Measurements from ENCODE around the gene SLC6A7. TPM values are rescaled to one million over a fixed set of nuclear protein-coding genes. Genes with fewer than 3 reads are reported as not detected.

SLC6A7 gene
- total RNA-seq, 1 experiment from 2014 or later, result not detected

GRCh38 chr5:150239794-150240122 lies 49.9 kb downstream of the SLC6A7 start:
- no peak for TF ChIP-seq CTCF (conservative IDR thresholded peaks at IDR 0.05; ENCODE audit: low read depth, low read length)
- Histone ChIP-seq H3K27ac (ENCODE audit: low read depth, low read length, poor library complexity, severe bottlenecking) (no peak overlapping the region), H3K9me3 (ENCODE audit: low read depth, low read length, poor library complexity, severe bottlenecking) (no peaks in the 10 kb centered on the region), H3K36me3 (ENCODE audit: insufficient read depth, low read length, poor library complexity, severe bottlenecking) (no peaks in the 10 kb centered on the region), H3K4me3 (ENCODE audit: low read depth, low read length, poor library complexity, severe bottlenecking) (no peak overlapping the region), H3K27me3 (replicated peaks; ENCODE audit: insufficient read depth, low read depth, low read length, poor library complexity) (no peaks in the 10 kb centered on the region), H3K4me1 (ENCODE audit: insufficient read depth, low read length, poor library complexity, severe bottlenecking) (no peaks in the 10 kb centered on the region)
- BruUV-seq (replicated peaks), result no TSS peak
- CTCF ChIA-PET, result no interaction called here
- POLR2A ChIA-PET (ENCODE audit: low non-redundant PET), result no interaction called here
- no peak for DNase-seq (ENCODE audit: low spot score)
- intact Hi-C loops (cut with micrococcal nuclease; ENCODE audit: unreplicated experiment), result no loop called here

GRCh38 chr5:150241298-150242160 lies 51.7 kb downstream of the SLC6A7 start:
- ChIA-PET CTCF (no interaction called here), POLR2A (ENCODE audit: low non-redundant PET) (no interaction called here)
- Histone ChIP-seq H3K4me1 (ENCODE audit: insufficient read depth, low read length, poor library complexity, severe bottlenecking) (no peaks in the 10 kb centered on the region), H3K4me3 (ENCODE audit: low read depth, low read length, poor library complexity, severe bottlenecking) (no peak overlapping the region), H3K27me3 (replicated peaks; ENCODE audit: insufficient read depth, low read depth, low read length, poor library complexity) (no peaks in the 10 kb centered on the region), H3K27ac (ENCODE audit: low read depth, low read length, poor library complexity, severe bottlenecking) (no peak overlapping the region), H3K9me3 (ENCODE audit: low read depth, low read length, poor library complexity, severe bottlenecking) (no peaks in the 10 kb centered on the region), H3K36me3 (ENCODE audit: insufficient read depth, low read length, poor library complexity, severe bottlenecking) (no peaks in the 10 kb centered on the region)
- no peak for TF ChIP-seq CTCF (conservative IDR thresholded peaks at IDR 0.05; ENCODE audit: low read depth, low read length)
- TF ChIP-seq EZH2 (IDR thresholded peaks at IDR 0.05; ENCODE audit: borderline replicate concordance, low read depth, low read length, poor library complexity, severe bottlenecking), result no peak
- DNase-seq (ENCODE audit: low spot score), result no peak
- BruUV-seq (replicated peaks), result no TSS peak
- intact Hi-C loops (cut with micrococcal nuclease; ENCODE audit: unreplicated experiment), result no loop called here

DNA sequence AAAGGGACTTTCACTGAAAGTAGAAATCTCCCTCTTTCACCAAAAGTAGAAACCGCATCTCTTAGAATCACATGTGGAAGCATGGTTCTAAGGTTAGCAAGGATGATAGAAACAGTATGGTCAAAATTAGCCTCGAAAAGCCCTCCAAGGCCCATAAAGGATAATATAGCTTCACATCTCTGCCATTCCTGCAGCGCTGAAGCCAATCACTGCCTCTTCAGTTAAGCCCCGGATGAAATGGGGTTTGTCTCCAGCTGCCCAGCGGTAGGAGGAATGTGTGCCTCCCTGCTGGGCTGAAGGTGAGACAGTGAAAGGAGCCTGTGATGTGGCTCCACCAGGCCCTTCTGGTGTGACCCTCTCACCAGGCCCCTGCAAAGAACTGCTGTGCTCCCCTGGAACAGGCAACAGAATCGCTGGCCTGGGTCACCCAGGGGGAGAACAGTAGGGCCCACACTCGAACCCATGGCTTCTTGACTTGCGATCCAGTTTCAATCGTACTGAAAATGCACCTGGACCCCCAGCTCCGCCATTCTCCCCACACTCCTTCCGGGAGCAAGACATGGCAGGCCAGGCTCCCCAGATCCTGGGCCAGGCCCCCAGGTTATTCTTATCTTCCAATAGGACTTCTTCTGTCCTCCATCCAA lies 52.5 kb downstream of the SLC6A7 start:
- H3K9me3 ChIP-seq (ENCODE audit: low read depth, low read length, poor library complexity, severe bottlenecking), result no peaks in the 10 kb centered on the region
- CTCF ChIA-PET, result no interaction called here
- no peaks in the 10 kb centered on the region for H3K4me1 ChIP-seq (ENCODE audit: insufficient read depth, low read length, poor library complexity, severe bottlenecking)

More for the DNA sequence above, 52.5 kb downstream of the SLC6A7 start:
- POLR2A ChIA-PET (ENCODE audit: low non-redundant PET), result no interaction called here
- BruUV-seq (replicated peaks), result no TSS peak
- Histone ChIP-seq H3K36me3 (ENCODE audit: insufficient read depth, low read length, poor library complexity, severe bottlenecking) (no peaks in the 10 kb centered on the region), H3K27me3 (replicated peaks; ENCODE audit: insufficient read depth, low read depth, low read length, poor library complexity) (no peaks in the 10 kb centered on the region), H3K27ac (ENCODE audit: low read depth, low read length, poor library complexity, severe bottlenecking) (no peak overlapping the region), H3K4me3 (ENCODE audit: low read depth, low read length, poor library complexity, severe bottlenecking) (no peak overlapping the region)
- intact Hi-C loops (cut with micrococcal nuclease; ENCODE audit: unreplicated experiment), result no loop called here
- no peak for TF ChIP-seq EZH2 (IDR thresholded peaks at IDR 0.05; ENCODE audit: borderline replicate concordance, low read depth, low read length, poor library complexity, severe bottlenecking)
- TF ChIP-seq CTCF (conservative IDR thresholded peaks at IDR 0.05; ENCODE audit: low read depth, low read length), result no peak
- DNase-seq (ENCODE audit: low spot score), result no peak
